KMS-11 (cell line): ENCODE data around the gene KIAA1755.

Experiments used
- H2AFZ ChIP-seq: fragments of 200-600 bp; sonication (generic); 2 replicates; pipeline ENCODE4 v1.6.1; 2016; ENCODE audit warnings: antibody characterized with exemption, mixed run types, low read depth
- H3K27ac ChIP-seq: fragments of 200-600 bp; sonication (generic); 2 replicates; pipeline ENCODE4 v1.6.1; 2016; ENCODE audit warnings: mild to moderate bottlenecking, mixed run types
- H3K27me3 ChIP-seq: fragments of 200-600 bp; sonication (generic); 2 replicates; pipeline ENCODE4 v1.6.1; 2017; ENCODE audit warnings: mild to moderate bottlenecking, low read depth, mixed run types, moderate library complexity; ENCODE audit not compliant: insufficient read depth
- H3K36me3 ChIP-seq: fragments of 200-600 bp; sonication (generic); 2 replicates; pipeline ENCODE4 v1.6.1; 2017; ENCODE audit warnings: mild to moderate bottlenecking, mixed run types; ENCODE audit not compliant: insufficient read depth
- H3K4me1 ChIP-seq: fragments of 200-600 bp; sonication (generic); 2 replicates; pipeline ENCODE4 v1.6.1; 2016; ENCODE audit warnings: mild to moderate bottlenecking, low read depth, mixed run types; ENCODE audit not compliant: poor library complexity, severe bottlenecking
- H3K4me2 ChIP-seq: fragments of 200-600 bp; sonication (generic); 2 replicates; pipeline ENCODE4 v1.7.0; 2016; ENCODE audit warnings: mild to moderate bottlenecking, mixed run types
- H3K4me3 ChIP-seq: fragments of 200-600 bp; sonication (generic); IDR thresholded peaks from 2 replicates; pipeline ENCODE4 v1.6.1; 2017; ENCODE audit warnings: low read depth, low read length, mixed read lengths; ENCODE audit not compliant: insufficient read depth
- H3K79me2 ChIP-seq: fragments of 200-600 bp; sonication (generic); 2 replicates; pipeline ENCODE4 v1.6.1; 2016; ENCODE audit warnings: low read depth, mixed run types; ENCODE audit not compliant: insufficient read depth
- H3K9ac ChIP-seq: fragments of 200-600 bp; sonication (generic); 2 replicates; pipeline ENCODE4 v1.6.1; 2016; ENCODE audit warnings: mild to moderate bottlenecking, mixed run types
- H4K20me1 ChIP-seq: fragments of 200-600 bp; sonication (generic); 2 replicates; pipeline ENCODE4 v1.6.1; 2016; ENCODE audit warnings: mild to moderate bottlenecking, mixed run types; ENCODE audit not compliant: insufficient read depth
- CTCF ChIP-seq: fragments of 200-600 bp; sonication (generic); conservative IDR thresholded peaks from 2 replicates; pipeline ENCODE4 v1.6.1; 2017; ENCODE audit warnings: low read depth, mild to moderate bottlenecking, antibody characterized with exemption, low read length, moderate library complexity, mixed read lengths

KIAA1755 gene

GRCh38 chr20:38197217-38197616 is 63.3 kb downstream of the KIAA1755 start:
- no peak overlapping the region for H2AFZ ChIP-seq
- H3K4me1 ChIP-seq, result no peaks in the 10 kb centered on the region
- no peaks in the 10 kb centered on the region for H3K36me3 ChIP-seq
- TF ChIP-seq CTCF, result no peak
- no peaks in the 10 kb centered on the region for H3K27me3 ChIP-seq
- no peak overlapping the region for H3K4me3 ChIP-seq
- no peak overlapping the region for H3K4me2 ChIP-seq
- no peaks in the 10 kb centered on the region for H3K79me2 ChIP-seq
- no peak overlapping the region for H3K9ac ChIP-seq
- no peaks in the 10 kb centered on the region for H4K20me1 ChIP-seq
- no peak overlapping the region for H3K27ac ChIP-seq

GRCh38 chr20:38196592-38196991 is 63.9 kb downstream of the KIAA1755 start:
- no peaks in the 10 kb centered on the region for H4K20me1 ChIP-seq
- no peak overlapping the region for H3K4me2 ChIP-seq
- no peak overlapping the region for H2AFZ ChIP-seq
- no peaks in the 10 kb centered on the region for H3K4me1 ChIP-seq
- H3K79me2 ChIP-seq, result no peaks in the 10 kb centered on the region
- no peak overlapping the region for H3K4me3 ChIP-seq
- H3K9ac ChIP-seq, result no peak overlapping the region
- TF ChIP-seq CTCF, result no peak
- H3K36me3 ChIP-seq, result no peaks in the 10 kb centered on the region
- no peak overlapping the region for H3K27ac ChIP-seq
- no peaks in the 10 kb centered on the region for H3K27me3 ChIP-seq

- Histone ChIP-seq H3K9ac (no peak overlapping the region), H3K4me2 (no peak overlapping the region), H3K27me3 (no peaks in the 10 kb centered on the region), H4K20me1 (no peaks in the 10 kb centered on the region), H3K4me3 (no peak overlapping the region), H3K36me3 (no peaks in the 10 kb centered on the region), H3K4me1 (no peaks in the 10 kb centered on the region), H3K79me2 (no peaks in the 10 kb centered on the region), H2AFZ (no peak overlapping the region), H3K27ac (no peak overlapping the region)
- TF ChIP-seq CTCF, result no peak
Measured at GRCh38 chr20:38196076-38196475, 64.5 kb downstream of the KIAA1755 start.

- Histone ChIP-seq H2AFZ (no peak overlapping the region), H3K36me3 (no peaks in the 10 kb centered on the region), H3K27ac (no peak overlapping the region), H4K20me1 (no peaks in the 10 kb centered on the region), H3K9ac (no peak overlapping the region), H3K27me3 (no peaks in the 10 kb centered on the region), H3K4me1 (no peaks in the 10 kb centered on the region), H3K4me3 (no peak overlapping the region), H3K4me2 (no peak overlapping the region), H3K79me2 (no peaks in the 10 kb centered on the region)
- TF ChIP-seq CTCF, result no peak
Measured at GRCh38 chr20:38195521-38195920, 65.0 kb downstream of the KIAA1755 start.
